ENCODE data around the gene IZUMO1R.

GRCh38 chr11:94328587-94329080 lies 24.3 kb downstream of the IZUMO1R start:
- TF ChIP-seq REST (IDR thresholded peaks at IDR 0.05; ENCODE audit: insufficient read depth in 1 of 2, low read depth in 2 of 2, low read length in 2 of 2) (no peak), POLR2AphosphoS5 (IDR thresholded peaks at IDR 0.05; ENCODE audit: low read depth, low read length) (no peak), FOXP2 (optimal IDR thresholded peaks at IDR 0.05; ENCODE audit: borderline replicate concordance, extremely low read depth, extremely low read length, insufficient read depth) (no peak), SIN3A (IDR thresholded peaks at IDR 0.05; ENCODE audit: borderline replicate concordance, insufficient read depth, low read length) (no peak), TAF1 (IDR thresholded peaks at IDR 0.05; ENCODE audit: borderline replicate concordance, insufficient read depth, low read length) (no peak)

All from PFSK-1 (cell line).